Measurements from ENCODE around the gene PHLDA2.
A peak's percentile ranks its signal among the peaks of the same experiment; 100 is the strongest.

Gene PHLDA2

DNA sequence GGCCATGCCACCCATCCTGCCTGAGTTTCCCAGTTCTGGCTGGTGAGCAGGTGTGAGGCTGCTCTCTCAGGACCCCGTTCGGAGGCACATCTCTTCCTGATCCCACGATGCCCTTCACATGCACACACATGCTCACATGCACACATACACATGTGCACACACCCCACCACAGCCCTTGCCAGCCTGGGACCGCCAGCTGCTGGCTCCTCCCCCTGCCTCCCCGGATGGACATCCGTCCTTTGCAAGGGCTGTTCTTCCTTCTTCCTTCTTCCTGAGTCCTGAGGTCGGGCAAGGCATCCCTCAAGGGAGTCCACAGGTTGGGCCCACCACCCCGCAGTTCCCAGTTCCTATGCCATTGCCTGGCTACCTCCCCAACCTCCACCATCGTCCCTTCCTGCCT is 33.2 kb downstream of the PHLDA2 start:
- DNase-seq = no peak

GRCh38 chr11:2893935-2894334 is 35.3 kb downstream of the PHLDA2 start:
- no peak for DNase-seq

- peak; percentile 39 for DNase-seq
These were observed 36.2 kb downstream of the PHLDA2 start for GRCh38 chr11:2892967-2893528.

DNA sequence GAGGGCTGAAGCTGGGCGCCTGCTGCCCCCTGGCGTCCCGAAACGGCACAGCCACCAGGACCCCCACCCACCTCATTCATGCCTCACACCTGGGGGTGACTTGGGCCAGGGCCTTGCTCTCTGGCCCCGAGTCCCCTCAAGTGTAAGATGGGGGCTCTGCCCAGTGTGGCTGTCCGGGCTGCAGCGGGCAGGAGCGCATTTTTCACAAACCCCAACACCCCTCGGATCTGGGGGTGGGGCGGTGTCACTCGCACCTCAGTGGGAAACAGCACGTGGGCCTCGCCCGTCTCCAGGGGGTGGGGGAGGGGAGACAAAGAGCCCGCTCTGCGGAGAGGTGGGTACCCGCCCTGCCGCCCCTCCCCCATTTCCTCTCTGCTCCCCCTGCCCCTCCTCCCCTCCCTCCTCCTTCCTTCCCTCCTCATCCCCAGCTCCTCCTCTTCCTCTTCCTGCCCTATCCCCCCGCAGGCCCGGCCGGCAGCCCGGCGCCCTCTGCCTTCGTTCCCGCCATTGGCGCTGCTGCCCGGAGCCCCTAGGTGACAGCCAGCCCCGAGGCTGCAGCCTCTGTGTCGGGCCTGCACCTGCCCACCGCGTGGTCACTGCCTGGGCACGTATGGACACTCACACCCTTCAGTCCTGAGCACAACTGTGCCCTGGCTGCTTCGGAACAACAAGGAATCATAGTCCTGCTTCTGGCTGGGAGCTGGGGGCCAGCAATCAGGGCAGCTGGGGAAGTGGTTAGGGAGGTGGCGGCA is 36.8 kb downstream of the PHLDA2 start:
- DNase-seq = peak; percentile 63

DNA sequence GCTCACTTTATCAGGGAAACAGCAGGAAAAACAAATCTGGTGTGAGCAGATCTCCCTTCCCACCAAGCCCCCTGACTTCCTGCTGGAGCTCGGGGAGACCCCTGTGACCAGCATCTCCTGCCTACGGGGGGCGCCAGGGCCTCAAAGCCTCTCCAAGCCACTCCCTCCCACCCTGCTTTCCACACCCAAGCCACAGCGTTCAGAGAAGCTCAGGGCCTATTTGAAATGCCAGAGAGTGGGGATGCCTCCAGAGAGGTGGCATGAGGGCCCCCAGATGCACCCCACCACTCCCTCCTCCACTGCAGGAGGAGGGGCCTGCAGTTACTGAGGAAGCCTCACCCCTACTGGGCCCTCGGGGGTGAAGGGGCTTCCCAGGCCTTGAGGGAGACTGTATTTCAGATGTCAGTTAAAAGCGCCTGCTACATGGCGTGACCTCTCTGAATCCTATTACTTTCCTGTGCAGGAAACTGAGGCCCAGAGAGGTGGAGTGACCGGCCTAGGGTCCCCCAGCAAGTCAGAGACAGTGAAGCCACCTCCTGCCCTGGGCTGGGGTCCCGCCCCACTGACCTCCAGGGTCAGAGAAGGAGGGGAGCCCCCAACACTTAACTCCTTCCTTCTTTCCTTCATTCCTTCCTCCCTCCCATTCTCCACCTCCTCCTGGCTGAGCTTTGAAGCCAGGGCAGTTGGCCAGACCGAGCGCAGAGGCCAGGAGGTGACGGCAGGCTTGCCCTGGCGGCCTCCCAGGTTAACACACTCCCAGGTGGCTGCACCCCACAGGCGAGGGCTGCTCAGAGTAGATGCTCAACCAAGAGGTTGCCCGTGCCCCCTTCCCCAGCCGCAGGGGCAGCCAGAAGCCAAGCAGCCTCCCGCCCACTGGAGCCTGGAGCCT is 37.6 kb downstream of the PHLDA2 start:
- no peak for DNase-seq

GRCh38 chr11:2890466-2891294 is 38.5 kb downstream of the PHLDA2 start:
- DNase-seq = no peak

GRCh38 chr11:2889362-2890273 is 39.6 kb downstream of the PHLDA2 start:
- no peak for DNase-seq

DNA sequence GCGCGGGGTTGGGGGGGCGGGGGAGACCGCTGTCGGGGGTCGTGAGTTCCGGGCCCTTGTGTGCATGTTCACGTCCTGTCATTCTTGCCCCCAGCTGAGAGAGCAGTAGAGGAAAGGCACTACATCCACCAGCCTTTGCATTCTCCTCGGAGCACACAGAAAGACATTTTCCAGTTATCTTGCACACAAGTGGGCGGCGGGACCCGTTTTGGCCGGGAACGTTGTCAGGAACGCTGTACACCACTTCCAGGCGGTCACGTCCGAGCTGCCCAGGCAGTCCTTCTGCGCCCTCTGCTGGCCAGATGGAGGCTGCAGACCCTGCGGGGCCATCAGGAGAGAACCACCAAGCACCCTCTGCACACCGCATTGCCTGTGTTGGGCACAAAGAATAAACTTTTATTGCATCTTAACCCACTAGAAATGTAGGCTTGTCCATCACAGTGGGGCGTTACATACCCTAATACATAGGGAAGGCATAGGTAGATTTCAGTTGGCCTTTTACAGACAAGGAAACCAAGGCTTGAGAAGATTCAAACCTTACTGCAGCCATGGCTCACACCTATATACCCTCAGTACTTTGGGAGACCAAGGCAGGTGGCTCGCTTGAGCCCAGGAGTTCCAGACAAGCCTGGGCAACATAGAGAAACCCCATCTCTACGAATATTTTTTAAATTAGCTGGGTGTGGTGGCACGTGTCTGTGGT is 40.8 kb downstream of the PHLDA2 start:
- DNase-seq = peak; percentile 89

DNA sequence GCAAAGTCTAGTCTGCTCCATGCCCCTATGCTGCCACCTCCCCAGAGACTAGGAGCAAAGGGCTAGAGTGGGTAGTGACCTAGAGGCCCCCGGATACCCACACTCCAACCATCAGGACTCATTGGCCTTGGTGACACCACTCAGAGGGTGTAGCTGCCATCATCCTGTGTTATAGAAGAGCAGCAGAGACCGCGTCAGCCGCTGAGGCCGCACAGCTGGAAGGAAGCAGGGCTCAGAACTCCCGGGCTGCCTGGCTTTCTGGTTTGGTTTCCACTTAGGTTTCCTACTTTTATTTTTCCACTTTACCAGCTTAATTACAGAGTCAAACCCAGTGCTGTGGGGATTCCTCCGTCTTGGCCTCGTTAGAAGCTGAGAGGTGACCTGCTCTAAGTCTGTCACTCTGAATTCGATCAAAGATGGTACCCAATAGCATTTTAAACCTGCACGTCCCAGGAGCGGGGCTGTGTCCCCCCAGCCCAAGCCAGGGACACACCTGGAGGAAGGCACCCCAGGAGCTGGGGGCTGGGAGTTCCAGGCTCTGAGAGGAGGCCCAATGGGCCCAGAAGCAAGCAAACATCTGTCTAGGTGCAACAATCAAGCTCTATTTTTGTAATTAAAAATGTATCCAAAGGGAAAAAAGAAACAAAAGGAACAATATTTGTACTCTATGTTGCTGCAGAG is 41.6 kb downstream of the PHLDA2 start:
- no peak for DNase-seq

GRCh38 chr11:2886936-2887335 is 42.3 kb downstream of the PHLDA2 start:
- DNase-seq = no peak

GRCh38 chr11:2886191-2886894 is 42.9 kb downstream of the PHLDA2 start:
- DNase-seq = no peak

DNA sequence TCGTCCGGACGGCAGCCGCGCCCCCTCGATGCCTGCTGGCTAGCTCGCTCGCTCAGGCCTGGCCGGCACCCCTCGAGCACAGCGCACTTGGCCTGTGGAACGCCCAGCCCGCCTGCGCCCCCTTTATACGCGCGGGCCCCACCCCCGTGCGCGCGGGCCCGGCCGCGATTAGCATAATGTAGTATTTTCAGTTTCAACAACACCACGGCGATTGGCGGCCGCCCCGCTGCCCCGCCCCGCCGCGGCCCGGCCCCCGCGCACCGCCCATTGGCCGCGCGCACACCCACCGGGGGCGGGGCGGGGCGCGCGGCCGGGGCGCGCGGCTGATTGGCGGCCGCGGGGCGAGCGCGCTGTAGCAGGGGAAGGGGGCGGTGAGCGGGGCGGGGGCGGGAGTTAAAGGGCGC is 43.5 kb downstream of the PHLDA2 start, which contains the start of gene CDKN1C:
CDKN1C (minus strand) TSS at position 98 of the 404 bp plus-strand sequence. CDS start 319 bp downstream, outside the sequence.
- peak; percentile 84 for DNase-seq

GRCh38 chr11:2885017-2885677 is 44.1 kb downstream of the PHLDA2 start:
- DNase-seq = peak; percentile 36

DNA sequence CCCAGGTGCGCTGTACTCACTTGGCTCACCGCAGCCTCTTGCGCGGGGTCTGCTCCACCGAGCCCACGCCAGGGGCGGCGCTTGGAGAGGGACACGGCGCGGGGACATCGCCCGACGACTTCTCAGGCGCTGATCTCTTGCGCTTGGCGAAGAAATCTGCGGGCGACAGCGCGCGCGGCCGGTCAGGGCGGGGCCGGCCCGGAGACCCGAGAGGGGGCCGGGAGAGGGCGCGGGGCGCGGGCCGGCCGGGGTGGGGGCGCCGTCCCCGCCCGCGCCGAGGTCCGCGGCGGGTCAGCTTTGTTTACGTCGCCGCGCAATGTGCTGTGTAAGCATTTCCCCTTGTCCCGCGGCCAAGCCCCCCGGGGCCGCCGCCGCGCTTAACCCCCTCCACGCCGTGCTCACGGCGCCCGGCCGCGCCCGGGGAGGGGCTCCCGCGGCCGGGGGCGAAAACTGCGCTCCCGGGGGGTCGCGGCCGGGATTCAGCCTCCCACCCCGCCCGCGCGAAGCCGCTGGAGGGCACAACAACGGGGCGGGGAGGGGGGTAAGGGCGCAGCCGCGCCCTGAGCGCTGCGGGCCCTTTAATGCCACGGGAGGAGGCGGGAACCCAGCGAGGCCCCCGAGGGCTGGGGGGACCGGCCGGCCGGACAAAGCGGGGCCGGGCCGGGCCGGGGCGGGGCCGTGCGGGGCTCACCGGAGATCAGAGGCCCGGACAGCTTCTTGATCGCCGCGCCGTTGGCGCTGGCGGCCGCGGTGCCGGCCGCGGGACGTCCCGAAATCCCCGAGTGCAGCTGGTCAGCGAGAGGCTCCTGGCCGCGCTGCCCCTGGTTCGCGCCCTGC is 45.0 kb downstream of the PHLDA2 start:
- DNase-seq = no peak

GRCh38 chr11:2883640-2883978 is 45.6 kb downstream of the PHLDA2 start:
- DNase-seq = no peak

- DNase-seq = no peak
These were observed 46.7 kb downstream of the PHLDA2 start for GRCh38 chr11:2882396-2883110.

DNA sequence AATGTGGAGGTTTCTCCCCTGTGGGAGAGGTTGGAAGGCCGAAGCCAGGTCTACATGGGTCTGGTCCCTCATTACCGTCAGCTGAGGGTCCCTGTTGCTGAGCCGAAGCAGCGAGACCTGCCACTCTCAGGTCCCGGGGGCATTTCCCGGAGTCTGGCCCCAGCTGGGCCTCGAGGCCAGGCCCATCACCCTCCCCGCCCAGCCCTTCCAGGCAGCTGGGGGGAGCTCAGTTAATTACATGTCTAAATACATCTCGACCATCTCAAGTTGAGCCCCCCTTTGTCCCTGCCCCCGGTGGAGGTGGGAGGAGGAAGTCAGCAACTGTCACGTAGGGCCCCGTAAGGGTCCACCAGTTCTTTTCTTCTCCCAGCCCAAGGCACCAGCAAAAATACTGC is 47.2 kb downstream of the PHLDA2 start:
- DNase-seq = no peak
